Activated CD8-positive, alpha-beta memory T cell treated with anti-CD3 and anti-CD28 coated beads, Interleukin-2, amount 10 ng/mL, durations not matched to agents 7 days and 5 days (primary cell): ENCODE measurements around the gene IL1F10. TPM values are rescaled to one million over a fixed set of nuclear protein-coding genes. Genes with fewer than 3 reads are reported as not detected.
A peak's percentile ranks its signal among the peaks of the same experiment; 100 is the strongest.

Experiments
- ATAC-seq: fragments of 150-1000 bp; cut with Tn5 transposase; one replicate; pipeline ENCODE4 v1.10.0; 2021; ENCODE audit warnings: moderate library complexity
- CTCF ChIA-PET: fragments of 350-600 bp; sonication (Branson Sonifier 250); formaldehyde crosslinking; loops from one replicate; lab custom pipeline; 2021; ENCODE audit warnings: antibody characterized with exemption; lab: Charles Lee
- DNase-seq: peaks from one replicate; pipeline ENCODE4 v3.0.0-alpha.2; 2020
- H3K27ac Mint-ChIP-seq: one replicate; pipeline ENCODE4 v1.8.0; 2021; ENCODE audit warnings: mild to moderate bottlenecking, mixed read lengths
- H3K27me3 Mint-ChIP-seq: one replicate; pipeline ENCODE4 v1.8.0; 2021; ENCODE audit warnings: mixed read lengths
- H3K36me3 Mint-ChIP-seq: one replicate; pipeline ENCODE4 v1.8.0; 2021; ENCODE audit warnings: mild to moderate bottlenecking, mixed read lengths
- H3K4me1 Mint-ChIP-seq: one replicate; pipeline ENCODE4 v1.8.0; 2021; ENCODE audit warnings: mixed read lengths
- H3K4me3 Mint-ChIP-seq: one replicate; pipeline ENCODE4 v1.8.0; 2021; ENCODE audit warnings: mild to moderate bottlenecking, moderate library complexity, mixed read lengths
- H3K9me3 Mint-ChIP-seq: one replicate; pipeline ENCODE4 v1.8.0; 2022; ENCODE audit warnings: low read depth, mixed read lengths
- total RNA-seq, 2 experiments: library from RNA; stranded (reverse); gene quantifications; one replicate each; pipeline ENCODE4 v1.2.3, GENCODE V29; 2021

Gene IL1F10
- total RNA-seq, 2 experiments from 2014 or later = not detected

DNA sequence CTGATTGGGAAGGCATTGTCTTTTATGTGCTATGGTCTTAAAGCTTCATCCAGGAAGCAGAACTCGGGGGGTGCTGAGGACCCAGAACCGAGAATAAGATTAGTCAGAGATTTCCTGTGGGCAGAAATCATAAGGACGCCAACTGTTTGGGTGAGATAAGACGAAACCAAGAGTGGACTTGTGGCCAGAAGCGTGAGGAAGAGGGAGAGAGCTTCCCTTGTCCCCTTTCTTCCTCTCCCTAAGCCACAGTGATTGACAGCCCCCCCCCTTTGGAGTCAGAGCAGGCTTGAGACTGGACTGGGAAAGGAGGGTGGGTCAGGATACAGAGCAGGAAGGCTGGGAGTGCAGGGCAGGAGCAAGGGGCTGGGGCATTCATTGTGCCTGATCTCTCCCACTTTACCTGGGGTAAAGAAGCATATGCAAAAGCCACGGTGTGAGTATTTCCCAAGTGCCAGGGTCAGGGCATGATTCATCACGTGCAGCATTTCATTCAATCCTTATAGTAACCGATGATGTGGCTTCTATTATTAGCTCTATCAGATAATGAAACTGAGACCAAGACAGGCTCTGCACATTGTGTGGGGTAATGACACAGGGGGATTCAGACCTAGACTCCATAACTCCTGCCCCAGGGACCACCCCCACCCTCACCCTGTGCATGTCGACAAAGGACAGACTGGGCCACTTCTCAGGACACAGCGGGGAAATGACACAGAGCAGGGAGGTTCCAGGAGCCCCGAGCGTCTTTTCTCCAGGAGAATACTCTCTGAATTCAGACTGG lies 56.6 kb downstream of the IL1F10 start:
- CTCF ChIA-PET = interaction anchor here (0.9 to 3.8 kb wide), 6 partner anchors 12 to 246 kb away, joined by 3 to 24 read pairs (median 4); partner anchors contain the start of gene PSD4
- no peaks in the 10 kb centered on the region for H3K27me3 Mint-ChIP-seq
- H3K9me3 Mint-ChIP-seq = no peaks in the 10 kb centered on the region
- peaks cover 41% of the 10 kb centered on the region for H3K4me1 Mint-ChIP-seq
- H3K27ac Mint-ChIP-seq = peak overlapping the region; percentile 68
- DNase-seq (peak; percentile 58), ATAC-seq (peak; percentile 58)
- peak overlapping the region; percentile 26 for H3K4me3 Mint-ChIP-seq
- peaks cover 5% of the 10 kb centered on the region for H3K36me3 Mint-ChIP-seq

Other genes with a start within 250 kb of the IL1F10 start
- under 1 TPM in 1 of 2 experiments, not detected in 1; 0.14 TPM for gene IL1B, start 231.2 kb upstream of the IL1F10 start, total RNA-seq
- gene IL37, start 156.8 kb upstream of the IL1F10 start, total RNA-seq = not detected
- gene IL36G, start 90.0 kb upstream of the IL1F10 start, total RNA-seq = not detected
- under 1 TPM in 1 of 2 experiments, not detected in 1; 0.42 TPM for gene IL36A, start 62.5 kb upstream of the IL1F10 start, total RNA-seq
- gene IL36B, start 15.1 kb upstream of the IL1F10 start, total RNA-seq = not detected
- not detected for gene IL36RN, start 8.8 kb upstream of the IL1F10 start, total RNA-seq
- gene IL1RN, start 59.6 kb downstream of the IL1F10 start, total RNA-seq = 1 to 10 TPM; 1.8 TPM
- 100 to 1,000 TPM; 314 to 388 TPM for gene PSD4, start 106.0 kb downstream of the IL1F10 start, total RNA-seq
- 1 to 10 TPM; 1.6 to 2.1 TPM for gene PAX8, start 211.0 kb downstream of the IL1F10 start, total RNA-seq